H9 (cell line): ENCODE measurements around the gene LRWD1. TPM values are rescaled to one million over a fixed set of nuclear protein-coding genes. Genes with fewer than 3 reads are reported as not detected.

Experiments
- DNase-seq: peaks from one replicate; pipeline ENCODE4 v3.0.0-alpha.2; 2017
- H2AFZ ChIP-seq: one replicate; pipeline ENCODE4 v1.6.1; 2013; ENCODE audit warnings: mild to moderate bottlenecking, low read length, control low read depth, moderate library complexity
- H2AK5ac ChIP-seq: 2 replicates; pipeline ENCODE4 v1.6.1; 2013; ENCODE audit warnings: low read length, control low read depth, mixed read lengths; ENCODE audit not compliant: insufficient read length
- H2BK120ac ChIP-seq: one replicate; pipeline ENCODE4 v1.6.1; 2013; ENCODE audit warnings: low read depth, mild to moderate bottlenecking, low read length, control low read depth, inconsistent platforms; ENCODE audit not compliant: poor library complexity, severe bottlenecking
- H2BK12ac ChIP-seq: 2 replicates; pipeline ENCODE4 v1.6.1; 2013; ENCODE audit warnings: low read length, control low read depth, mixed read lengths, low read depth; ENCODE audit not compliant: insufficient read length
- H2BK15ac ChIP-seq: 2 replicates; pipeline ENCODE4 v1.6.1; 2013; ENCODE audit warnings: low read depth, low read length, control low read depth
- H2BK20ac ChIP-seq: one replicate; pipeline ENCODE4 v1.6.1; 2013; ENCODE audit warnings: low read depth, mild to moderate bottlenecking, low read length, control low read depth, inconsistent platforms; ENCODE audit not compliant: poor library complexity, severe bottlenecking
- H2BK5ac ChIP-seq: 2 replicates; pipeline ENCODE4 v1.6.1; 2013; ENCODE audit warnings: low read length, control low read depth, mixed read lengths; ENCODE audit not compliant: insufficient read length
- H3K14ac ChIP-seq: 2 replicates; pipeline ENCODE4 v1.6.1; 2013; ENCODE audit warnings: low read length, control low read depth; ENCODE audit not compliant: insufficient read depth
- H3K18ac ChIP-seq: 2 replicates; pipeline ENCODE4 v1.6.1; 2013; ENCODE audit warnings: low read depth, mild to moderate bottlenecking, mixed read lengths, low read length, control low read depth; ENCODE audit not compliant: insufficient read length
- H3K23ac ChIP-seq: 2 replicates; pipeline ENCODE4 v1.6.1; 2013; ENCODE audit warnings: low read length, control low read depth, mixed read lengths, low read depth; ENCODE audit not compliant: insufficient read length
- H3K23me2 ChIP-seq: 2 replicates; pipeline ENCODE4 v1.6.1; 2013; ENCODE audit warnings: low read depth, mild to moderate bottlenecking, mixed read lengths, low read length, control low read depth; ENCODE audit not compliant: insufficient read length, poor library complexity, severe bottlenecking
- H3K27ac ChIP-seq: 2 replicates; pipeline ENCODE4 v1.5.1; 2013; ENCODE audit warnings: low read length, control low read depth, mixed read lengths, low read depth; ENCODE audit not compliant: insufficient read length
- H3K27me3 ChIP-seq: 2 replicates; pipeline ENCODE4 v1.6.1; 2013; ENCODE audit warnings: low read length, control low read depth, inconsistent platforms; ENCODE audit not compliant: insufficient read depth
- H3K4ac ChIP-seq: 2 replicates; pipeline ENCODE4 v1.6.1; 2013; ENCODE audit warnings: low read depth, mild to moderate bottlenecking, control low read depth, inconsistent platforms, low read length, moderate library complexity
- H3K4me1 ChIP-seq: 2 replicates; pipeline ENCODE4 v1.6.1; 2013; ENCODE audit warnings: low read length, control low read depth, inconsistent platforms; ENCODE audit not compliant: insufficient read depth
- H3K4me2 ChIP-seq: 2 replicates; pipeline ENCODE4 v1.6.1; 2013; ENCODE audit warnings: low read length, control low read depth, mixed read lengths; ENCODE audit not compliant: insufficient read length, insufficient read depth
- H3K56ac ChIP-seq: 2 replicates; pipeline ENCODE4 v1.6.1; 2013; ENCODE audit warnings: low read depth, mild to moderate bottlenecking, mixed read lengths, low read length, control low read depth; ENCODE audit not compliant: insufficient read length
- H3K79me1 ChIP-seq: 2 replicates; pipeline ENCODE4 v1.6.1; 2013; ENCODE audit warnings: low read depth, mild to moderate bottlenecking, moderate library complexity, low read length, control low read depth, inconsistent platforms; ENCODE audit not compliant: insufficient read depth, poor library complexity, severe bottlenecking
- H3K79me2 ChIP-seq: 2 replicates; pipeline ENCODE4 v1.6.1; 2013; ENCODE audit warnings: low read length, control low read depth, inconsistent platforms; ENCODE audit not compliant: insufficient read depth
- H3K9ac ChIP-seq: 2 replicates; pipeline ENCODE4 v1.6.1; 2013; ENCODE audit warnings: low read length, control low read depth, mixed read lengths; ENCODE audit not compliant: insufficient read length; ENCODE audit errors: extremely low read depth
- H3K9me3 ChIP-seq: one replicate; pipeline ENCODE4 v1.6.1; 2013; ENCODE audit warnings: low read depth, low read length, inconsistent platforms; ENCODE audit not compliant: control insufficient read depth
- H3T11ph ChIP-seq: one replicate; pipeline ENCODE4 v1.6.1; 2013; ENCODE audit warnings: mild to moderate bottlenecking, low read length, control low read depth, inconsistent platforms
- H4K20me1 ChIP-seq: one replicate; pipeline ENCODE4 v1.6.1; 2013; ENCODE audit not compliant: control insufficient read depth, insufficient read length, insufficient read depth
- H4K5ac ChIP-seq: 2 replicates; pipeline ENCODE4 v1.6.1; 2013; ENCODE audit warnings: low read depth, mild to moderate bottlenecking, mixed read lengths, low read length, control low read depth; ENCODE audit not compliant: insufficient read length
- H4K8ac ChIP-seq: replicated peaks from 2 replicates; pipeline ENCODE4 v1.6.1; 2013; ENCODE audit warnings: low read length, control low read depth, mixed read lengths, low read depth; ENCODE audit not compliant: insufficient read length
- H4K91ac ChIP-seq: 2 replicates; pipeline ENCODE4 v1.6.1; 2013; ENCODE audit warnings: low read depth, mild to moderate bottlenecking, moderate library complexity, mixed read lengths, low read length, control low read depth; ENCODE audit not compliant: insufficient read length
- H3K27ac Mint-ChIP-seq, 3 experiments: 2 replicates in 2 of 3; 3 replicates in 1 of 3; pipeline ENCODE4 v1.8.0; 2020 to 2021; ENCODE audit warnings: mixed read lengths in 3 of 3, mild to moderate bottlenecking in 1 of 3, moderate library complexity in 1 of 3
- H3K27me3 Mint-ChIP-seq: 2 replicates; pipeline ENCODE4 v1.8.0; 2021; ENCODE audit warnings: low read depth, mild to moderate bottlenecking, moderate library complexity, mixed read lengths
- H3K36me3 Mint-ChIP-seq, 3 experiments: 2 replicates in 2 of 3; 3 replicates in 1 of 3; pipeline ENCODE4 v1.8.0; 2020 to 2021; ENCODE audit warnings: low read depth in 3 of 3, mixed read lengths in 3 of 3; ENCODE audit not compliant: insufficient read depth in 1 of 3
- H3K4me1 Mint-ChIP-seq, 2 experiments: 2 replicates each; pipeline ENCODE4 v1.8.0; 2020; ENCODE audit warnings: mixed read lengths in 2 of 2
- H3K4me3 Mint-ChIP-seq, 2 experiments: 2 replicates in 1 of 2; 3 replicates in 1 of 2; pipeline ENCODE4 v1.8.0; 2020 to 2021; ENCODE audit warnings: mild to moderate bottlenecking in 2 of 2, mixed read lengths in 2 of 2, moderate library complexity in 1 of 2
- H3K9me3 Mint-ChIP-seq, 2 experiments: 2 replicates in 1 of 2; 3 replicates in 1 of 2; pipeline ENCODE4 v1.8.0; 2020; ENCODE audit warnings: mild to moderate bottlenecking in 2 of 2, mixed read lengths in 2 of 2, moderate library complexity in 1 of 2
- WGBS: extraction: QIAGEN DNeasy Blood & Tissue Kit; methylation state at CpG from one replicate; pipeline ENCODE4 v1.1.7; 2013; ENCODE audit warnings: missing lambda C conversion rate, low lambda C conversion rate, mixed read lengths; ENCODE audit not compliant: insufficient read length; ENCODE audit errors: extremely low coverage; 5-methylcytosine and 5-hydroxymethylcytosine counted together
- total RNA-seq: library from RNA; stranded (reverse); gene quantifications from 2 replicates; pipeline ENCODE4 v1.2.1, GENCODE V29; 2021
- TF ChIP-seq, protein P1 (sequence below): fragments of 200-600 bp; sonication (generic); conservative IDR thresholded peaks from 3 replicates; pipeline ENCODE4 v1.8.0; 2021; ENCODE audit warnings: antibody characterized with exemption, mild to moderate bottlenecking

The LRWD1 gene
- total RNA-seq, 1 experiment from 2014 or later, result 35.1 TPM

DNA sequence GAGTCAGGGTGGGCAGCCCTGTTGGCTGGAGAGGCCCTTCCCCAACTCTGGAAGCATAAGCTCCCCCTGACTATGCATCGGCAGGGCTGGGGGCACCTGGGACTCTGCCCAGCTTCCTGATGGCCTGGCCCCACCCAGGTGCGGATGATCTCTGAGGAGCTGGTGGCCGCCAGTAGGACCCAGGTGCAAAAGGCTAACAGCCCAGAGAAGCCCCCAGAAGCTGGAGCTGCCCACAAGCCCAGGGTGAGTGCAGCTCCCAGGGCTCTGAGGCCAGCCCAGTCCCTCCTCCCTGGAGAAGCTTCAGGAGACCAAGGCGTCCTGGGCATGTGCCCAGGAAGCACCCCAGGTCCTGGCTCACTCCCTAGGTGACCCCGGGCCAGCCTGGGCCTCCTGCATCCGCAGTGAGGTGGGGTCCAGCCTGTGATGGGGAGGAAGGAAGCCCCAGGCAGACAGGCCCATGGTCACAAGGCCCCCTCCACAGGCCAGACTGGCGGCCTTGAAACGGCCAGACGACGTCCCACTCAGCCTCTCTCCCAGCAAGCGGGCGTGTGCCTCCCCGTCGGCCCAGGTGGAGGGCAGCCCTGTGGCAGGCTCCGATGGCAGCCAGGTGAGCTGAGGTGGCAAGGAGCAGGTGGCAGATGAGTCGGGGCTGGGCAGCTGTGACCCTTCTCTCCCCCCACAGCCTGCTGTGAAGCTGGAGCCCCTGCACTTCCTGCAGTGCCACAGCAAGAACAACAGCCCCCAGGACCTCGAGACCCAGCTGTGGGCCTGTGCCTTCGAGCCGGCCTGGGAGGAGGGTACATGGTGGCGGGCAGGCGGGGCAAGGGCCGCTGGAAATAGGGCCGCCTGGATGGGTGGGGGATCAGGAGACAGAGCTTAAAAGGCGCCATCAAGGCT is 3.0 kb downstream of the LRWD1 start:
- Histone ChIP-seq H2BK20ac (no peak overlapping the region), H3K79me1 (peaks cover 2% of the 10 kb centered on the region), H3K56ac (no peak overlapping the region), H4K91ac (no peak overlapping the region), H3K4me1 (no peaks in the 10 kb centered on the region), H3K4me2 (no peak overlapping the region), H3K27me3 (no peaks in the 10 kb centered on the region), H2BK12ac (no peak overlapping the region), H3K23ac (no peak overlapping the region), H3K79me2 (no peaks in the 10 kb centered on the region), H3T11ph (no peak overlapping the region), H3K4ac (no peak overlapping the region), H3K23me2 (peaks cover 6% of the 10 kb centered on the region), H4K20me1 (no peaks in the 10 kb centered on the region), H2BK120ac (no peak overlapping the region), H3K14ac (no peak overlapping the region), H3K27ac (no peak overlapping the region), H2AFZ (no peak overlapping the region), H2AK5ac (no peak overlapping the region), H4K8ac (no peak overlapping the region), H3K9me3 (no peaks in the 10 kb centered on the region), H2BK5ac (no peak overlapping the region), H2BK15ac (no peak overlapping the region), H3K18ac (no peak overlapping the region), H4K5ac (no peak overlapping the region), H3K9ac (no peak overlapping the region)
- DNase-seq, result no peak
- Mint-ChIP-seq H3K36me3 (peaks cover 20 to 29% (median 24%) of the 10 kb centered on the region in 3 experiments; a peak in 6 of 7 replicates), H3K4me1 (peaks cover 11 to 13% of the 10 kb centered on the region in 2 experiments; a peak in 3 of 4 replicates), H3K4me3 (no peak overlapping the region; a peak in 1 of 5 replicates), H3K9me3 (no peaks in the 10 kb centered on the region), H3K27ac (no peak overlapping the region), H3K27me3 (peaks cover 2% of the 10 kb centered on the region; the same call in 1 of the 2 replicates)
- WGBS, result no CpG with 5 or more reads among the region's 24 CpGs
- TF ChIP-seq, protein P1, sequence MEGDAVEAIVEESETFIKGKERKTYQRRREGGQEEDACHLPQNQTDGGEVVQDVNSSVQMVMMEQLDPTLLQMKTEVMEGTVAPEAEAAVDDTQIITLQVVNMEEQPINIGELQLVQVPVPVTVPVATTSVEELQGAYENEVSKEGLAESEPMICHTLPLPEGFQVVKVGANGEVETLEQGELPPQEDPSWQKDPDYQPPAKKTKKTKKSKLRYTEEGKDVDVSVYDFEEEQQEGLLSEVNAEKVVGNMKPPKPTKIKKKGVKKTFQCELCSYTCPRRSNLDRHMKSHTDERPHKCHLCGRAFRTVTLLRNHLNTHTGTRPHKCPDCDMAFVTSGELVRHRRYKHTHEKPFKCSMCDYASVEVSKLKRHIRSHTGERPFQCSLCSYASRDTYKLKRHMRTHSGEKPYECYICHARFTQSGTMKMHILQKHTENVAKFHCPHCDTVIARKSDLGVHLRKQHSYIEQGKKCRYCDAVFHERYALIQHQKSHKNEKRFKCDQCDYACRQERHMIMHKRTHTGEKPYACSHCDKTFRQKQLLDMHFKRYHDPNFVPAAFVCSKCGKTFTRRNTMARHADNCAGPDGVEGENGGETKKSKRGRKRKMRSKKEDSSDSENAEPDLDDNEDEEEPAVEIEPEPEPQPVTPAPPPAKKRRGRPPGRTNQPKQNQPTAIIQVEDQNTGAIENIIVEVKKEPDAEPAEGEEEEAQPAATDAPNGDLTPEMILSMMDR, result no peak
